ENCODE results near the gene FRRS1. TPM values are rescaled to one million over a fixed set of nuclear protein-coding genes. Genes with fewer than 3 reads are reported as not detected.

The FRRS1 gene
- total RNA-seq, 4 donors from 2014 or later, result 10.4 to 12.9 (median 11.3) TPM

DNA sequence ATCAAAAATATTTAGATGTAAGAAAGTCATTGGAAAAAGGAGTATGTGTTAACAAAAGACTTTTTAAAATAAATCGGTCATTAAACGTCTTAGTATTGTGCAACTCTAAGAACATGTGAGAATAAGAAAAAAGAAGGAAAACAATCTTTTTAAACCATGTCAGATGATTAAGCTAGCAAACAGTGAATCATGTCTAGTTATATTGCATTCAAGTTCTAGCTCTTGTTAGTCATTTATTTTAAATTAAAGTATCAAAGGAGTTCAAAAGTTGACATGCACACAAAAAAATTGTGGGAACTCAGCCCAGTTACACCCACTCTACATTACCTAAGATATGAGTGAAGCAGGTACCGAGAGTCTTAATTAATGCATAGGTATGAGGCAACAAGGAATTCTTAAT is 9.8 kb downstream of the FRRS1 start:
- intact Hi-C loops (cut with DNase I), result no loop called here
- H3K9me3 ChIP-seq, result no peaks in the 10 kb centered on the region
- H3K27ac ChIP-seq, result no peak overlapping the region
- H3K4me1 ChIP-seq, result peaks cover 0 to 2% of the 10 kb centered on the region in 2 donors
- DNase-seq, result no peak
- H3K4me3 ChIP-seq (replicated peaks in 1 of 3), result no peak overlapping the region
- WGBS, 2 donors, result 84 to 89% methylated on average over 3 of the region's 3 CpGs
- TF ChIP-seq CTCF (IDR thresholded peaks at IDR 0.05) (no peak), POLR2A (IDR thresholded peaks at IDR 0.05) (no peak)
- H3K27me3 ChIP-seq, result no peaks in the 10 kb centered on the region
- no peaks in the 10 kb centered on the region for H3K36me3 ChIP-seq

DNA sequence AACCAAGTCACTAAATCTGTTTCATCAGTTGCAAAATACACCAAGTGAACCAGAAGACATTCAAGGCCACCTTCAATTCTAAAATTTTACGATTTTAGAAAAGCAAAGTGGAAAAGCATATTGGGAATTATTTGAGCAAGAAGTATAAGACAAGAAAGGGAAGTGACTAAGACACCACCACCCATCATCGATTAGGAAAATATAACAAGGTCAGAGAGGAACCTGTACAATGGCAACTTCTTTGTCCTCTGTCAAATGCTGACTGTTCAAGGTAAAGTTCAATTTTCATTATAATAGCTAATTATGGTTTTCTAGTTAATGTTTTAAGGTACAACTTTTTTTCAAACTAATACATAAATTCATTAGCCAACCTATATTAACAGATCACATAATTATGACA is 10.8 kb downstream of the FRRS1 start:
- H3K27me3 ChIP-seq, result no peaks in the 10 kb centered on the region
- H3K4me3 ChIP-seq (replicated peaks in 1 of 3), result no peak overlapping the region
- H3K4me1 ChIP-seq, result peaks cover 0 to 2% of the 10 kb centered on the region in 2 donors
- WGBS, 2 donors, result 90 to 93% methylated on average over 2 of the region's 2 CpGs
- TF ChIP-seq CTCF (IDR thresholded peaks at IDR 0.05) (no peak), POLR2A (IDR thresholded peaks at IDR 0.05) (no peak)
- H3K9me3 ChIP-seq, result no peaks in the 10 kb centered on the region
- DNase-seq, result no peak
- no peaks in the 10 kb centered on the region for H3K36me3 ChIP-seq
- H3K27ac ChIP-seq, result no peak overlapping the region
- intact Hi-C loops (cut with DNase I), result no loop called here

- WGBS, 2 donors, result 92 to 96% methylated on average over 5 of the region's 5 CpGs
- no peaks in the 10 kb centered on the region for H3K27me3 ChIP-seq
- TF ChIP-seq CTCF (IDR thresholded peaks at IDR 0.05) (no peak), POLR2A (IDR thresholded peaks at IDR 0.05) (no peak)
- peaks cover 0 to 2% of the 10 kb centered on the region in 2 donors for H3K4me1 ChIP-seq
- H3K27ac ChIP-seq, result no peak overlapping the region
- H3K9me3 ChIP-seq, result no peaks in the 10 kb centered on the region
- intact Hi-C loops (cut with DNase I), result no loop called here
- no peaks in the 10 kb centered on the region for H3K36me3 ChIP-seq
- no peak for DNase-seq
- no peak overlapping the region for H3K4me3 ChIP-seq (replicated peaks in 1 of 3)
These were observed 11.7 kb downstream of the FRRS1 start for GRCh38 chr1:99754697-99755096.

GRCh38 chr1:99754055-99754626 is 12.3 kb downstream of the FRRS1 start:
- intact Hi-C loops (cut with DNase I), result no loop called here
- no peak overlapping the region for H3K27ac ChIP-seq
- no peaks in the 10 kb centered on the region for H3K27me3 ChIP-seq
- no peak overlapping the region for H3K4me3 ChIP-seq (replicated peaks in 1 of 3)
- no peak for TF ChIP-seq POLR2A (IDR thresholded peaks at IDR 0.05)
- no peak for TF ChIP-seq CTCF (IDR thresholded peaks at IDR 0.05)
- 92 to 97% methylated on average over 2 of the region's 2 CpGs for WGBS, 2 donors
- no peaks in the 10 kb centered on the region for H3K36me3 ChIP-seq
- peaks cover 0 to 2% of the 10 kb centered on the region in 2 donors for H3K4me1 ChIP-seq
- H3K9me3 ChIP-seq, result no peaks in the 10 kb centered on the region
- DNase-seq, result no peak

GRCh38 chr1:99751877-99752504 is 14.4 kb downstream of the FRRS1 start:
- WGBS, 2 donors, result 95 to 97% methylated on average over 1 of the region's 1 CpG
- Histone ChIP-seq H3K27ac (no peak overlapping the region), H3K9me3 (no peaks in the 10 kb centered on the region), H3K27me3 (no peaks in the 10 kb centered on the region), H3K4me3 (replicated peaks in 1 of 3) (no peak overlapping the region), H3K36me3 (no peaks in the 10 kb centered on the region), H3K4me1 (no peaks in the 10 kb centered on the region)
- TF ChIP-seq CTCF (IDR thresholded peaks at IDR 0.05), result no peak
- DNase-seq, result no peak
- intact Hi-C loops (cut with DNase I), result no loop called here
